HL-60 (cell line): Measurements from ENCODE around the gene TRAPPC2.
A peak's percentile ranks its signal among the peaks of the same experiment; 100 is the strongest.
"Not testable (repeated sequence)": the region's sequence is repeated elsewhere in the genome, so short reads cannot be mapped to it uniquely, and the experiment has no call there.

Experiments
- DNase-seq, 2 experiments: peaks; one replicate each; pipeline ENCODE4 v3.0.0-alpha.2; 2010 to 2020; ENCODE audit warnings: low read depth in 1 of 2, low spot score in 1 of 2
- H3K27ac ChIP-seq: fragments of 250-450 bp; sonication (Bioruptor Pico); replicated peaks from 2 replicates; pipeline ENCODE4 v1.5.1; 2020; ENCODE audit warnings: mild to moderate bottlenecking, moderate library complexity
- H3K27me3 ChIP-seq: fragments of 250-450 bp; sonication (Bioruptor Pico); 2 replicates; pipeline ENCODE4 v1.5.1; 2021; ENCODE audit warnings: mild to moderate bottlenecking, moderate library complexity; ENCODE audit not compliant: insufficient read depth, poor library complexity, severe bottlenecking
- H3K4me3 ChIP-seq: replicated peaks from 2 replicates; pipeline ENCODE4 v1.5.1; 2011; ENCODE audit warnings: mild to moderate bottlenecking, control low read depth, low read length; ENCODE audit not compliant: insufficient read depth
- CTCF ChIP-seq: IDR thresholded peaks from one replicate; pipeline ENCODE4 v1.5.1; 2011; ENCODE audit warnings: low read length, control low read depth, inconsistent platforms; ENCODE audit not compliant: insufficient read depth
- GABPA ChIP-seq: IDR thresholded peaks from 2 replicates; pipeline ENCODE4 v1.6.1; 2012; ENCODE audit warnings: low read depth
- POLR2AphosphoS5 ChIP-seq: IDR thresholded peaks from 2 replicates; pipeline ENCODE4 v1.6.1; 2012; ENCODE audit warnings: low read depth
- REST ChIP-seq: IDR thresholded peaks from 2 replicates; pipeline ENCODE4 v1.6.1; 2012; ENCODE audit warnings: low read depth; ENCODE audit not compliant: insufficient replicate concordance
- SPI1 ChIP-seq: IDR thresholded peaks from 2 replicates; pipeline ENCODE4 v1.6.1; 2012; ENCODE audit warnings: low read depth, mild to moderate bottlenecking, borderline replicate concordance

TRAPPC2 gene

GRCh38 chrX:13742397-13743176 lies 8.2 kb upstream of the TRAPPC2 start:
- Histone ChIP-seq H3K4me3 (no peak overlapping the region), H3K27me3 (no peaks in the 10 kb centered on the region), H3K27ac (peak overlapping the region; percentile 54)
- TF ChIP-seq GABPA (no peak), SPI1 (no peak), CTCF (no peak)
- peak in 1 of 2 experiments; percentile 59 for DNase-seq

- Histone ChIP-seq H3K4me3 (no peak overlapping the region), H3K27ac (peak overlapping the region; percentile 54), H3K27me3 (no peaks in the 10 kb centered on the region)
- no peak for TF ChIP-seq SPI1
- DNase-seq: no peak
These were observed 7.3 kb upstream of the TRAPPC2 start for GRCh38 chrX:13741695-13742094.

- H3K27me3 ChIP-seq: no peaks in the 10 kb centered on the region
- no peak for DNase-seq
- TF ChIP-seq SPI1: no peak
- TF ChIP-seq GABPA: no peak
- TF ChIP-seq REST: no peak
- no peak for TF ChIP-seq POLR2AphosphoS5
- TF ChIP-seq CTCF: no peak
- H3K27ac ChIP-seq: peak overlapping the region; percentile 90
- H3K4me3 ChIP-seq: peak overlapping the region; percentile 57
These were observed 914 bp downstream of the TRAPPC2 start for GRCh38 chrX:13733506-13733905.

- TF ChIP-seq POLR2AphosphoS5 (no peak), SPI1 (peak; percentile 44; the same call in 1 of the 2 replicates)
- no peaks in the 10 kb centered on the region for H3K27me3 ChIP-seq
- H3K4me3 ChIP-seq: no peak overlapping the region
- H3K27ac ChIP-seq: no peak overlapping the region
- DNase-seq: no peak
These were observed 2.0 kb downstream of the TRAPPC2 start for GRCh38 chrX:13732246-13733067.

- not testable (repeated sequence) for DNase-seq, H3K27ac ChIP-seq, H3K27me3 ChIP-seq, H3K4me3 ChIP-seq
These were observed 3.9 kb downstream of the TRAPPC2 start for GRCh38 chrX:13730523-13730922.

- not testable (repeated sequence) for H3K27ac ChIP-seq, H3K4me3 ChIP-seq, H3K27me3 ChIP-seq, DNase-seq
These were observed 7.8 kb downstream of the TRAPPC2 start for GRCh38 chrX:13726583-13726982.

- not testable (repeated sequence) for H3K27me3 ChIP-seq, H3K4me3 ChIP-seq, DNase-seq, H3K27ac ChIP-seq
These were observed 9.5 kb downstream of the TRAPPC2 start for GRCh38 chrX:13724878-13725277.
